SK-N-SH (cell line): ENCODE data around the gene IST1. TPM values are rescaled to one million over a fixed set of nuclear protein-coding genes. Genes with fewer than 3 reads are reported as not detected.

Experiments used
- CTCF ChIA-PET: fragments of 300-600, 350-600 bp; formaldehyde crosslinking; extraction: SDS; loops from one replicate; lab custom pipeline; 2021; lab: Yijun Ruan, JAX
- POLR2A ChIA-PET: fragments of 350-600 bp; sonication (Branson Sonifier 250); formaldehyde crosslinking; extraction: SDS; loops from one replicate; lab custom pipeline; 2020; ENCODE audit warnings: antibody characterized with exemption, inconsistent platforms; lab: Yijun Ruan, JAX
- DNase-seq: peaks from one replicate; pipeline ENCODE4 v3.0.0; 2012
- H2AFZ ChIP-seq: fragments of 200-600 bp; sonication (generic); 2 replicates; pipeline ENCODE4 v1.8.1; 2016; ENCODE audit warnings: antibody characterized with exemption, mild to moderate bottlenecking, low read depth
- H3F3A ChIP-seq: fragments of 200-600 bp; sonication (generic); replicated peaks from 2 replicates; pipeline ENCODE3; 2016; ENCODE audit warnings: antibody characterized with exemption, mild to moderate bottlenecking; ENCODE audit not compliant: insufficient read depth
- H3K27ac ChIP-seq, 2 experiments: fragments of 200-500 bp in 1 of 2; fragments of 200-600 bp in 1 of 2; sonication (Bioruptor generic) in 1 of 2; sonication (generic), shearing (Covaris generic) in 1 of 2; 2 replicates each; pipeline versions ENCODE4 v1.5.1 to v1.6.1; 2014 to 2016; ENCODE audit warnings: low read depth in 2 of 2, inconsistent platforms in 1 of 2, low read length in 1 of 2, mild to moderate bottlenecking in 1 of 2, mixed read lengths in 1 of 2
- H3K27me3 ChIP-seq: fragments of 200-600 bp; sonication (generic), shearing (Covaris generic); 2 replicates; pipeline ENCODE4 v1.6.1; 2016; ENCODE audit warnings: mixed run types; ENCODE audit not compliant: insufficient read depth
- H3K36me3 ChIP-seq, 2 experiments: fragments of 200-500 bp in 1 of 2; fragments of 200-600 bp in 1 of 2; sonication (Bioruptor generic) in 1 of 2; sonication (generic) in 1 of 2; replicated peaks in 1 of 2; 2 replicates each; pipeline versions ENCODE3 to v1.5.1; 2014 to 2016; ENCODE audit warnings: low read length in 1 of 2, mild to moderate bottlenecking in 1 of 2; ENCODE audit not compliant: insufficient read depth in 2 of 2, control insufficient read depth in 1 of 2
- H3K4me1 ChIP-seq, 2 experiments: fragments of 200-500 bp in 1 of 2; fragments of 200-600 bp in 1 of 2; sonication (Bioruptor generic) in 1 of 2; sonication (generic), shearing (Covaris generic) in 1 of 2; 2 replicates each; pipeline versions ENCODE4 v1.5.1 to v1.6.1; 2014 to 2016; ENCODE audit warnings: low read depth in 1 of 2, low read length in 1 of 2, mixed run types in 1 of 2; ENCODE audit not compliant: insufficient read depth in 2 of 2, control insufficient read depth in 1 of 2
- H3K4me2 ChIP-seq: fragments of 200-600 bp; sonication (generic), shearing (Covaris generic); 2 replicates; pipeline ENCODE4 v1.6.1; 2017; ENCODE audit warnings: mixed run types
- H3K4me3 ChIP-seq, 2 experiments: fragments of 200-500 bp in 1 of 2; fragments of 200-600 bp in 1 of 2; sonication (Bioruptor generic) in 1 of 2; sonication (generic), shearing (Covaris generic) in 1 of 2; 2 replicates each; pipeline versions ENCODE4 v1.5.1 to v1.8.1; 2014 to 2016; ENCODE audit warnings: low read depth in 2 of 2, inconsistent platforms in 1 of 2, low read length in 1 of 2, mild to moderate bottlenecking in 1 of 2, mixed read lengths in 1 of 2, moderate library complexity in 1 of 2
- H3K79me2 ChIP-seq: fragments of 200-600 bp; sonication (generic); 2 replicates; pipeline ENCODE4 v1.8.1; 2017; ENCODE audit warnings: mild to moderate bottlenecking; ENCODE audit not compliant: insufficient read depth
- H3K9ac ChIP-seq: fragments of 200-600 bp; sonication (generic); 2 replicates; pipeline ENCODE4 v1.6.1; 2017; ENCODE audit warnings: mixed run types
- H3K9me2 ChIP-seq: fragments of 200-600 bp; sonication (generic); 2 replicates; pipeline ENCODE4 v1.6.1; 2017; ENCODE audit warnings: mixed run types
- H3K9me3 ChIP-seq: fragments of 200-600 bp; sonication (generic); 2 replicates; pipeline ENCODE4 v1.6.1; 2017; ENCODE audit warnings: mixed run types, mild to moderate bottlenecking, moderate library complexity
- H4K20me1 ChIP-seq: fragments of 200-600 bp; sonication (generic); 2 replicates; pipeline ENCODE4 v1.6.1; 2017; ENCODE audit warnings: mild to moderate bottlenecking, mixed run types; ENCODE audit not compliant: insufficient read depth
- ELF1 ChIP-seq: IDR thresholded peaks from 2 replicates; pipeline ENCODE4 v1.4.0; 2012
- EZH2phosphoT487 ChIP-seq: fragments of 200-600 bp; sonication (generic); IDR thresholded peaks from 2 replicates; pipeline ENCODE4 v1.6.1; 2017; ENCODE audit warnings: low read depth, mixed run types, mild to moderate bottlenecking, antibody characterized with exemption, moderate library complexity, borderline replicate concordance
- FOXJ3 ChIP-seq: sonication (generic); formaldehyde crosslinking; IDR thresholded peaks from 2 replicates; pipeline ENCODE4 v1.5.1; 2020; ENCODE audit warnings: mild to moderate bottlenecking, missing genetic modification reagents
- JUND ChIP-seq: IDR thresholded peaks from 2 replicates; pipeline ENCODE4 v1.4.0; 2012
- MXI1 ChIP-seq: IDR thresholded peaks from 2 replicates; pipeline ENCODE4 v1.6.1; 2012; ENCODE audit warnings: mild to moderate bottlenecking, low read depth, low read length, improper control_type of control experiment
- NRF1 ChIP-seq: IDR thresholded peaks from 2 replicates; pipeline ENCODE4 v1.6.1; 2012; ENCODE audit warnings: low read depth, mild to moderate bottlenecking, low read length
- PBX3 ChIP-seq: IDR thresholded peaks from 2 replicates; pipeline ENCODE4; 2012
- POLR2AphosphoS5 ChIP-seq: IDR thresholded peaks from 2 replicates; pipeline ENCODE4 v1.6.1; 2012; ENCODE audit warnings: low read depth, low read length
- REST ChIP-seq: IDR thresholded peaks from 2 replicates; pipeline ENCODE4 v1.6.1; 2012; ENCODE audit warnings: mild to moderate bottlenecking, low read depth, low read length, moderate library complexity
- RFX5 ChIP-seq: IDR thresholded peaks from 2 replicates; pipeline ENCODE4 v1.6.1; 2012; ENCODE audit warnings: mild to moderate bottlenecking, improper control_type of control experiment, low read length
- RXRA ChIP-seq: IDR thresholded peaks from 2 replicates; pipeline ENCODE4 v1.4.0; 2012; ENCODE audit warnings: low read depth, mild to moderate bottlenecking, borderline replicate concordance
- TEAD4 ChIP-seq: IDR thresholded peaks from 2 replicates; pipeline ENCODE4 v1.4.0; 2012; ENCODE audit warnings: mild to moderate bottlenecking, borderline replicate concordance; ENCODE audit not compliant: insufficient read depth
- WGBS: methylation state at CpG from one replicate; pipeline ENCODE4 v1.1.6; 2017; ENCODE audit warnings: low lambda C conversion rate; 5-methylcytosine and 5-hydroxymethylcytosine counted together
- polyA plus RNA-seq, 3 experiments: library from polyadenylated mRNA; depleted of rRNA; stranded (reverse); fragments of >200 nt; gene quantifications; 2 replicates each; pipeline ENCODE4 v1.2.3, GENCODE V29; 2012

The IST1 gene
- polyA plus RNA-seq, 1 of the 3 experiments (the other 2 are of a cell fraction), result 133 TPM

GRCh38 chr16:71954180-71954579 lies 58.8 kb downstream of the IST1 start:
- ChIA-PET POLR2A (no interaction called here), CTCF (interaction anchor here (4.5 kb wide), 1 partner anchor 72 kb away, joined by 22 read pairs; no protein-coding TSS in a partner anchor)
- H4K20me1 ChIP-seq, result no peaks in the 10 kb centered on the region
- no peaks in the 10 kb centered on the region for H3K79me2 ChIP-seq
- H2AFZ ChIP-seq, result no peak overlapping the region
- no peaks in the 10 kb centered on the region for H3K27me3 ChIP-seq
- H3K9me3 ChIP-seq, result no peaks in the 10 kb centered on the region
- H3K4me3 ChIP-seq, result no peak overlapping the region
- DNase-seq, result no peak
- no peaks in the 10 kb centered on the region; a peak in 1 of 4 replicates for H3K4me1 ChIP-seq
- no peak overlapping the region for H3K9ac ChIP-seq
- H3K9me2 ChIP-seq, result no peaks in the 10 kb centered on the region
- no peaks in the 10 kb centered on the region for H3K36me3 ChIP-seq
- no peak for TF ChIP-seq EZH2phosphoT487
- TF ChIP-seq MXI1, result no peak
- no peak for TF ChIP-seq JUND
- TF ChIP-seq TEAD4, result no peak
- no peak for TF ChIP-seq RXRA
- no peak for TF ChIP-seq ELF1
- TF ChIP-seq REST, result no peak
- TF ChIP-seq PBX3, result no peak
- TF ChIP-seq RFX5, result peak; percentile 81
- H3K27ac ChIP-seq, result no peak overlapping the region
- 70% methylated on average over 5 of the region's 5 CpGs for WGBS
- no peaks in the 10 kb centered on the region for H3F3A ChIP-seq
- H3K4me2 ChIP-seq, result no peak overlapping the region

GRCh38 chr16:71954699-71955195 lies 59.4 kb downstream of the IST1 start:
- Histone ChIP-seq H2AFZ (no peak overlapping the region), H3K4me2 (no peak overlapping the region), H4K20me1 (no peaks in the 10 kb centered on the region), H3K9me3 (no peaks in the 10 kb centered on the region), H3K27ac (no peak overlapping the region), H3K9me2 (no peaks in the 10 kb centered on the region), H3K36me3 (no peaks in the 10 kb centered on the region), H3K4me1 (no peaks in the 10 kb centered on the region; a peak in 1 of 4 replicates), H3K9ac (no peak overlapping the region), H3F3A (no peaks in the 10 kb centered on the region), H3K79me2 (no peaks in the 10 kb centered on the region), H3K27me3 (no peaks in the 10 kb centered on the region), H3K4me3 (no peak overlapping the region)
- ChIA-PET POLR2A (no interaction called here), CTCF (interaction anchor here (4.5 kb wide), 1 partner anchor 72 kb away, joined by 22 read pairs; no protein-coding TSS in a partner anchor)
- DNase-seq, result no peak
- TF ChIP-seq POLR2AphosphoS5, result no peak
- no peak for TF ChIP-seq FOXJ3
- no peak for TF ChIP-seq NRF1
